Ovary (tissue), 3 donors: ENCODE results near the gene LMO4.
A peak's percentile ranks its signal among the peaks of the same experiment; 100 is the strongest.

Source experiments
- CTCF ChIP-seq, 3 donors: fragments of 450-650 bp in 2 of 3; fragments of 200-600 bp in 1 of 3; IDR thresholded peaks; one replicate each; pipeline versions ENCODE4 v1.5.1 to v1.8.0; 2016 to 2022; ENCODE audit warnings: antibody characterized with exemption in 3 of 3, mild to moderate bottlenecking in 1 of 3
- EP300 ChIP-seq: sonication (generic); formaldehyde crosslinking; IDR thresholded peaks from one replicate; pipeline ENCODE4 v1.6.1; 2017; ENCODE audit warnings: antibody characterized with exemption
- POLR2A ChIP-seq: fragments of 450-650 bp; IDR thresholded peaks from one replicate; pipeline ENCODE4 v1.6.1; 2017; ENCODE audit warnings: antibody characterized with exemption, mild to moderate bottlenecking, moderate library complexity
- donor health status: DM: no; HTN: no; CAD: no.

GRCh38 chr1:87328272-87329050 is at the start of gene LMO4:
- TF ChIP-seq CTCF (IDR thresholded peaks at IDR 0.05) (peak in 2 of 3 donors; percentile 10 to 32), POLR2A (peak; percentile 73), EP300 (no peak)
